Choroid plexus epithelial cell (primary cell): ENCODE measurements around the gene USP14.
A peak's percentile ranks its signal among the peaks of the same experiment; 100 is the strongest.
"Not testable (repeated sequence)": the region's sequence is repeated elsewhere in the genome, so short reads cannot be mapped to it uniquely, and the experiment has no call there.

Experiments
- DNase-seq: peaks from one replicate; pipeline ENCODE4 v3.0.0-alpha.2; 2010; ENCODE audit warnings: low read depth
- H3K4me3 ChIP-seq: 2 replicates; pipeline ENCODE4 v1.5.1; 2011; ENCODE audit warnings: low read depth, mild to moderate bottlenecking, control low read depth, low read length, moderate library complexity
- CTCF ChIP-seq: conservative IDR thresholded peaks from 2 replicates; pipeline ENCODE4 v1.5.1; 2011; ENCODE audit warnings: low read depth, mild to moderate bottlenecking, control low read depth, inconsistent platforms, low read length, moderate library complexity

USP14 gene

DNA sequence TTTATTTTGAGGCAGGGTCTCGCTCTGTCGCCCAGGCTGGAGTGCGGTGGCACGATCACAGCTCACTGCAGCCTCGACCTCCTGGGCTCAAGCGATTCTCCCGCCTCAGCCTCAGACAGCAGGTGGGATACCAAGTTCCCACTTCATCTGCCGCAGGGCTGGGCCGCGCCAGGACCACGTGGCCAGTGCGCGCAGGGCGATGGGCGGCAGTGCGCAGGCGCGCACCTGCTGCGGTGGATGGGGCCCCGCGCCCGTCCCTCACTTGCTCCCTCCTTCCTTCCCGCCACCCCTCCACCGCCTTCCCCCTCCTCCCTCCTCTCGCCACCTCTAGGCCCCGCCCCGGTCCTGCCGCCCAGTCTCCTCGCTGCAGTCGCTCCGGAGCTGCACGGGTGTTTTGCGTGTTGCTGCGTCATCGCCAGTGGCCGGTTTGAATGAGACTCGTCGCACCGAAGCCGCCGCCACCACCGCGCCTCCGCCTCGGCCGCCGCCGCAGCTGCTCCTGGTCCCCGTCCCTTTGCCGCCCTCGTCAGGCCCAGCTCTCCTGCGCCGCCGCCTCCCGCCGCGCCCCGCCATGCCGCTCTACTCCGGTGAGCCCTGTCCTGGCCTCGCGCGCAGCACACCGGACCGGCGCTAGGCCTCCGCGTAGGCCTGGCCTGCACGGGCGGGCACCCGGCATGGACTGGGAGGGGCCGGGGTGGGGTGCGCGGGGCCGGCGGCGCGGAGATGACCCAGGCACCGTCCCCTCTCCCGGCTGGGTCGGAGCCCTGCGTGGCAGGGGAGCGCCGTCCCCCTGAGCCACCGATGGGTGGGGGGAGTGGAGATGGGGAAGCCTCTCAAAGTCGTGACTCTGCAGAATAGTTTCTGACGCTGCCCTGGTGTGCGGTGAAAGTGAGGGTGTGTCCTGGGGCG is at the start of gene USP14:
TSS of gene USP14 (plus strand) at position 430 of the 909 bp plus-strand sequence. CDS start at position 572, 142 bp downstream.
- H3K4me3 ChIP-seq, result peak within 1 kb of the TSS; percentile 90
- TF ChIP-seq CTCF, result no peak
- DNase-seq, result peak; percentile 99

DNA sequence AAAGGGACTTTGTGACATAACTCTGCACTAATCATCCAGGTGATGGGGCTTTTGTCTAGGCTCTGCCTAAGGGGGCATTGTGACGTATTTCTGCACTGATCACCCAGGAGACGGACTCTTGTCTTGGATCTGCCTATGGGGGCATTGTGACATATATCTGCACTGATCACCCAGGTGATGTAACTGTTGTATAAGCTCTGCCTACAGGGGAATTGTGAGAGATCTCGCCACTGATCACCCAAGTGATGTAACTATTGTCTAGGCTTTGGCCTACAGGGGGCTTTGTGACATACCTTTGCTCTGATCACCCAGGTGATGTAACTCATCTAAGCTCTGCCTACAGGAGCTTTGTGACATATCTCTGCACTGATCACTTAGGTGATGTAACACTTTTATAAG is 49.7 kb upstream of the USP14 start:
- not testable (repeated sequence) for H3K4me3 ChIP-seq, DNase-seq

DNA sequence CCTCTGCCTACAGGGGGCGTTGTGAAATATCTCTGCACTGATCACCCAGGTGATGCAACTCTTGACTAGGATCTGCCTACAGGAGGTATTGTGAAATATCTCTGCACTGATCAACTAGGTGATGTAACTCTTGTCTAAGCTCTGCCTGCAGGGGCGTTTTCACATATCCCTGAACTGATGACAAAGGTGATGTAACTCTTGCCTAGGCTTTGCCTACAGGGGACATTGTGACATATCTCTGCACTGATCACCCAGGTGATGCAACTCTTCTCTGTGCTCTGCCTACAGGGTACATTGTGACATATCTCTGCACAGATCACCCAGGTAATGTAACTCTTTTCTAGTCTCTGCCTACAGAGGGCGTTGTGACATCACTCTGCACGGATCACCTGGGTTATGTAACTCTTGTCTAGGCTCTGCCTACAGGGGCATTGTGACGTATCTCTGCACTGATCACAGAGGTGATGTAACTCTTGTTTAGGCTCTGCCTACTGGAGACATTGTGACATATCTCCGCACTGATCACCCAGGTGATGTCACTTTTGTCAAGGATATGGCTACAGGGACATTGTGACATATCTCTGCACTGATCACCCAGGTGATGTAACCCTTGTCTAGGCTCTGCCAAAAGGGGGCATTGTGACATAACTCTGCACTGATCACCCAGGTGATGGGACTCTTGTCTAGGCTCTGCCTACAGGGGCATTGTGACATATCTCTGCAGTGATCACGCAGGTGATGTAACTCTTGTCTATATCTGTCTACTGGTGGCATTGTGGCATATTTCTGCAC is 49.0 kb upstream of the USP14 start:
- peak; percentile 53 for DNase-seq
- not testable (repeated sequence) for H3K4me3 ChIP-seq

GRCh38 chr18:109922-110261 is 48.5 kb upstream of the USP14 start:
- DNase-seq, H3K4me3 ChIP-seq: not testable (repeated sequence)

GRCh38 chr18:110351-111201 is 47.8 kb upstream of the USP14 start:
- H3K4me3 ChIP-seq, DNase-seq: not testable (repeated sequence)

DNA sequence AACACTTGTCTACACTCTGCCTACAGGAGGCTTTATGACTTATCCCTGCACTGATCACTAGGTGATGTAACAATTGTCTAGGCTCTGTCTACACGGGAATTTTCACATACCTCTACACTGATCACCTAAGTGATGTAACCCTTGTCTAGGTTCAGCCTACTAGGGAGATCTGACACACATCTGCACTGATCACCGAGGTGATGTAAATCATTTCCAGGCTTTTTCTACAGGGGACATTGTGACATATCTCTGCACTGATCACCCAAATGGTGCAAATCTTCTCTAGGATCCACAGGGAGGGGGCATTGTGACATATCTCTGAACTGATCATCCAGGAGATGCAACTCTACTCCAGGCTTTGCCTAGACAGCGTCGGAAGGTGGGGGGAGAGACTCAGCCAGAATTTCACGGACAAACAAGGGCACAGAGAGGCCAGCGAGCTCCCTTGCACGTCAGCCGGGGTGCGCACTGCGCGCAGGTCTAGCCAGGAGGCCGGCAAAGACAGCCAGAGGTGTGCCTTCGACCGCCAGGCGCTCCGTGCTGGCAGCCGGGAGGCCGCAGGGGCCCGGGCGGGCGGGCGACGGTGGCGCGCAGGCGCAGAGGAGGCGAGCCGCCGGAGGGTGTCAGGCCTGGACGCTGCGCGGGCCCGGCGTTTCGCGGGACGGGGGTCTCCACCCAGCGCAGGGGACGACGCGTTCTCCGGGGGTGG is 46.9 kb upstream of the USP14 start:
- no peak for TF ChIP-seq CTCF
- peak overlapping the region; percentile 37 for H3K4me3 ChIP-seq
- peak; percentile 43 for DNase-seq

DNA sequence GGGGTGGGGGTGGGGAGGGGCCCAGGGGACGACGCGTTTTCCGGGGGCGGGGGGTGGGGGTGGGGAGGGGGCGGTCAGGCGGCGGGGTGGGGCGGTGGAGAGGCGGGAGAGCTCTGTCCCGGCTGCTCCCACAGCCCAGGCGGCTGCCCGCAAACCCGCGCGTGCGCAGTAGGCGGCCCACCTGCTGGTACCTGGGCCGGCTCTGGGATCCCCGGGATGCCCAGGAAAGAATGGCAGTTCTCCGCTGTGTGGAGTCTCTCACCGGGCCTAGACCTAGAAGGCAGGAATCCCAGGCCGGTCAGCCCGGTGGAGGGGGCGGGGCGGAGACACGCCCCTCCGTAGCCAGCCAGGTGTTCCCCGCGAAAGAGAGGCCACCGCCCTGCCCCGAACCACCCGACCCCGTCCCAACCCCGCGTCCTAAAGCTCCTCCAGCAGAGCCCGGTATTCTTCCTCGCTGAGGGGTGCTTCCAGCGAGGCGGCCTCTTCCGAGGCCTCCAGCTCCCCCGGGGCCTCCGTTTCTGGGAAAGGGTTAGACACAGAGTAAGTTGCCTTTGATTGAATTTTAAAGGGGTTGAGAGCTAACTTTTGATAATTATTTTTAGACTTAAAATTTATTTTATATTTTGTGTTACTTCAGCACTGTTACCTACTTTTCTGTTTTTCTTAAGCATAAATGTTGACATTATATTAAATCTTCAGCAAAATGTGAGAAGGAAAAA is 46.2 kb upstream of the USP14 start:
- H3K4me3 ChIP-seq, result peak overlapping the region; percentile 37
- DNase-seq, result not testable (repeated sequence)

GRCh38 chr18:120539-121260 is 37.7 kb upstream of the USP14 start:
- not testable (repeated sequence) for H3K4me3 ChIP-seq, DNase-seq

DNA sequence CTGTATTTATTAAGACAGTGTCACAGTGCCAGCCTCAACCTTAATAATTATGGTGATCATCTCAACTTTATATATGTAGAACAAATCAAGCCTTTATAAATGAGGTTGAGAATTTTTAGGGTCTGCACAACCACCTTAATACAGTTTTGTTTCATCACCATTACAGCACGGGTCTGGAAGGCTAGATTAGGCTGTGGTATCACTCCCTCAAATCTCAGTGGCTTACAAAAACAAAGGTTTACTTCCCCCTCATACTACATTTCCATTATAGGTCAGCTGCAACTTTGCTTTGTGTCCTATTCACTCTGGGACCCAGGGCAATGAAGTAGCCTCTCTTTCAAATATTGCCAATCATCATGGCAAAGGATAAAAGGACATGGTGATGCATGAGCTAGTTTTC is 23.3 kb upstream of the USP14 start:
- H3K4me3 ChIP-seq, result no peak overlapping the region
- DNase-seq, result no peak
- no peak for TF ChIP-seq CTCF
